ENCODE measurements around the gene MARK3. TPM values are rescaled to one million over a fixed set of nuclear protein-coding genes. Genes with fewer than 3 reads are reported as not detected.

Gene MARK3
- polyA plus RNA-seq, 1 experiment, result 109 TPM

DNA sequence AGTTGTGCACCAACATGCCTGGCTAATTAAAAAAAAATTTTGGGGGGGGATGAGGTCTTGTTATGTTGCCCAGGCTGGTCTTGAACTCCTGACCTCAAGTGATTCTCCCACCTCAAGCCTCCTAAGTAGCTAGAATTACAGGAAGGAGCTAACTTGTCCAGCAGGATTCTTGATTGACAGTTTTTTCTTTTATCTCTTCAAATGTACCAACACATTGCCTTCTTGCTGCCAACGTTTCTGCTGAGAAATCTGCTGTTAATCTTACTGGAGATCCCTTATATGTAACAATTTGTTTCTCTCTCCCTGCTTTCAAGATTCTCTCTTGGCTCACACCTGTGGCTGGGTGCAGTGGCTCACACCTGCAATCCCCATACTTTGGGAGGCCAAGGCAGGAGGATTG, 22.4 kb upstream of the MARK3 start:
- DNase-seq (ENCODE audit: low read depth, low spot score), result no peak
- TF ChIP-seq, protein P1, sequence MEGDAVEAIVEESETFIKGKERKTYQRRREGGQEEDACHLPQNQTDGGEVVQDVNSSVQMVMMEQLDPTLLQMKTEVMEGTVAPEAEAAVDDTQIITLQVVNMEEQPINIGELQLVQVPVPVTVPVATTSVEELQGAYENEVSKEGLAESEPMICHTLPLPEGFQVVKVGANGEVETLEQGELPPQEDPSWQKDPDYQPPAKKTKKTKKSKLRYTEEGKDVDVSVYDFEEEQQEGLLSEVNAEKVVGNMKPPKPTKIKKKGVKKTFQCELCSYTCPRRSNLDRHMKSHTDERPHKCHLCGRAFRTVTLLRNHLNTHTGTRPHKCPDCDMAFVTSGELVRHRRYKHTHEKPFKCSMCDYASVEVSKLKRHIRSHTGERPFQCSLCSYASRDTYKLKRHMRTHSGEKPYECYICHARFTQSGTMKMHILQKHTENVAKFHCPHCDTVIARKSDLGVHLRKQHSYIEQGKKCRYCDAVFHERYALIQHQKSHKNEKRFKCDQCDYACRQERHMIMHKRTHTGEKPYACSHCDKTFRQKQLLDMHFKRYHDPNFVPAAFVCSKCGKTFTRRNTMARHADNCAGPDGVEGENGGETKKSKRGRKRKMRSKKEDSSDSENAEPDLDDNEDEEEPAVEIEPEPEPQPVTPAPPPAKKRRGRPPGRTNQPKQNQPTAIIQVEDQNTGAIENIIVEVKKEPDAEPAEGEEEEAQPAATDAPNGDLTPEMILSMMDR (IDR thresholded peaks at IDR 0.05; ENCODE audit: low read depth, low read length), result no peak
- H3K27ac ChIP-seq (ENCODE audit: low read depth, low read length), result peak overlapping the region; percentile 47
- H3K27me3 ChIP-seq (ENCODE audit: control insufficient read depth, insufficient read depth, low read length), result no peaks in the 10 kb centered on the region
- ChIA-PET CTCF (interaction anchor here (2.6 kb wide), 1 partner anchor 28 kb away, joined by 9 read pairs; no protein-coding TSS in a partner anchor), POLR2A (no interaction called here)
- H3K9me3 ChIP-seq (ENCODE audit: control insufficient read depth, insufficient read depth, low read length), result peaks cover 22% of the 10 kb centered on the region
- H3K4me3 ChIP-seq (ENCODE audit: low read depth, low read length), result no peak overlapping the region

DNA sequence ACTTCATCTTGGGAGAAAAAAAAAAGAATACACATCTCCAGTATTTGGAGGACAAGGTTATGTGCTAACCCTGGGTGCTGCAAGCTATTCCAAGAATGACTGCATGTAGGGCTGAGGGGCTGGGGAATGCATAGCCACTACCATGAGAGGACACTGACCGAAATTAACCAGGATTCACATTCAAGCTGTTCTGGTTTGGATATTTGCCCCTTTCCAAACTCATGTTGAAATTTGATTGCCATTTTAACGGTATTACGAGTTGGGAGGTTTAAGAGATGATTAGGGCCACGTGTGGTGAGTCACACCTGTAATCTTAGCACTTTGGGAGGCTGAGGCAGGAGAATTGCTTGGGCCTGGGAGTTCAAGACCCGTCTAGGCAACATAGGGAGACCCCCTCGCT, 18.5 kb upstream of the MARK3 start:
- Histone ChIP-seq H3K4me3 (ENCODE audit: low read depth, low read length) (no peak overlapping the region), H3K9me3 (ENCODE audit: control insufficient read depth, insufficient read depth, low read length) (peaks cover 14% of the 10 kb centered on the region), H3K27me3 (ENCODE audit: control insufficient read depth, insufficient read depth, low read length) (no peaks in the 10 kb centered on the region), H3K27ac (ENCODE audit: low read depth, low read length) (no peak overlapping the region)
- TF ChIP-seq, protein P1 (IDR thresholded peaks at IDR 0.05; ENCODE audit: low read depth, low read length), result no peak
- ChIA-PET POLR2A (no interaction called here), CTCF (no interaction called here)
- no peak for DNase-seq (ENCODE audit: low read depth, low spot score)

DNA sequence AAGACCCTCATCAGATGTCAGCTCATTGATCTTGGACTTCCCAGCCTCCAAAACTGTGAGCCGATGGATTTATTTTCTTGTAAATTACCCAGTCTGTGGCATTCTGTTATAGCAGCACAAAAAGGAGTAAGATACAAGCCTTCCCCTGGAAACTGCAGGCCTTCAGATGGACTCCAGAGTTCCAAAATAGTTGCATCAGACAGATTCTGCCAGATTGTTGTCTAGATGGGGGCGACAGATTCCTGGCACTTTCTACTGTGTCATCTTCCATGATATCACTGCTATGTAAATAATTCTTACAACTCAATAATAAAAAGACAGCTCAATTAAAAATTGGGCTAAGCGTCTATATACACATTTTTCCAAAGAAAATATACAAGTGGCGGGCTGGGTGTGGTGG, 17.2 kb upstream of the MARK3 start:
- TF ChIP-seq, protein P1 (IDR thresholded peaks at IDR 0.05; ENCODE audit: low read depth, low read length), result no peak
- H3K9me3 ChIP-seq (ENCODE audit: control insufficient read depth, insufficient read depth, low read length), result peaks cover 8% of the 10 kb centered on the region
- H3K27me3 ChIP-seq (ENCODE audit: control insufficient read depth, insufficient read depth, low read length), result no peaks in the 10 kb centered on the region
- no peak overlapping the region for H3K27ac ChIP-seq (ENCODE audit: low read depth, low read length)
- ChIA-PET POLR2A (interaction anchor here (0.6 to 0.9 kb wide), 2 partner anchors 17 to 34 kb away, joined by 3 read pairs; partner anchors contain the start of genes EIF5 and MARK3), CTCF (interaction anchor here (0.6 to 1.3 kb wide), 3 partner anchors 10 to 26 kb away, joined by 3 to 9 read pairs (median 4); no protein-coding TSS in a partner anchor)
- H3K4me3 ChIP-seq (ENCODE audit: low read depth, low read length), result no peak overlapping the region
- no peak for DNase-seq (ENCODE audit: low read depth, low spot score)

DNA sequence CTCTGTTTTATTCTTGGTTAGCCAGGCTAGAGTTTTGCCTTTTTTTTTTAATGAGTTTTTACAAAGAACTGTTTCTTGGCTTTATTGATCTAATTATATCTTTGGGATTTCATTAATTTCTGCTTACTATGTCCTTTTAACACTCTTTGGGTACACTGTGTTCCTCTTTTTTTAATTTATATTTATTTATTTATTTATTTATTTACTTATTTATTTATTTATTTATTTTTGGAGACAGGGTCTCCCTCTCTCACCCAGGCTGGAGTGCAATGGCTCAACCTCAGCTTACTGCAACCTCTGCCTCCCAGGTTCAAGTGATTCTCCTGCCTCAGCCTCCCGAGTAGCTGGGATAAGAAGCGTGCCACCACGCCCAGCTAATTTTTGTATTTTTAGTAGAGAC, 15.1 kb upstream of the MARK3 start:
- Histone ChIP-seq H3K27ac (ENCODE audit: low read depth, low read length) (no peak overlapping the region), H3K27me3 (ENCODE audit: control insufficient read depth, insufficient read depth, low read length) (no peaks in the 10 kb centered on the region), H3K9me3 (ENCODE audit: control insufficient read depth, insufficient read depth, low read length) (no peaks in the 10 kb centered on the region), H3K4me3 (ENCODE audit: low read depth, low read length) (no peak overlapping the region)
- TF ChIP-seq, protein P1 (IDR thresholded peaks at IDR 0.05; ENCODE audit: low read depth, low read length), result no peak
- POLR2A ChIA-PET, result no interaction called here
- CTCF ChIA-PET, result interaction anchor here (0.6 to 2.1 kb wide), 3 partner anchors 20 to 291 kb away, joined by 4 to 6 read pairs (median 5); no protein-coding TSS in a partner anchor
- DNase-seq (ENCODE audit: low read depth, low spot score), result no peak

DNA sequence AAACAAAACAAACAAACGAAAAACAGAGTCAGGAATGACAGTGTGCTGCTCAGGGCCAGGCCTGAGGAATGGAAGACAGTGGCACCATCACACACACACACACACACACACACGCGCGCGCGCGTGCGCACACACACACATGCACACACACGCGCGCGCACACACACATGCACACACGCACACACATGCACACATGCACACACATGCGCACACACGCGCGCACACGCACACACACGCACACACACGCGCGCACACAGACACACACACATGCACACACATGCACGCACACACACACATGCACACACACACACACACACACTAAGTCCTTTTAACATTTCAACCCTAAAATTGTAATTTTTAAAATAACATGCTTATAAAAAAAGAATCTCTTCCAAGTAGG, 13.2 kb upstream of the MARK3 start:
- Histone ChIP-seq H3K27ac (ENCODE audit: low read depth, low read length) (no peak overlapping the region), H3K27me3 (ENCODE audit: control insufficient read depth, insufficient read depth, low read length) (no peaks in the 10 kb centered on the region), H3K9me3 (ENCODE audit: control insufficient read depth, insufficient read depth, low read length) (no peaks in the 10 kb centered on the region), H3K4me3 (ENCODE audit: low read depth, low read length) (no peak overlapping the region)
- no peak for DNase-seq (ENCODE audit: low read depth, low spot score)
- POLR2A ChIA-PET, result no interaction called here
- CTCF ChIA-PET, result interaction anchor here (1.1 to 1.2 kb wide), 2 partner anchors 22 to 29 kb away, joined by 3 to 10 read pairs; no protein-coding TSS in a partner anchor
- TF ChIP-seq, protein P1 (IDR thresholded peaks at IDR 0.05; ENCODE audit: low read depth, low read length), result no peak

Measured in AG04450 (cell line).